ENCODE measurements around the gene TMEM175. TPM values are rescaled to one million over a fixed set of nuclear protein-coding genes. Genes with fewer than 3 reads are reported as not detected.
"Not testable (repeated sequence)": the region's sequence is repeated elsewhere in the genome, so short reads cannot be mapped to it uniquely, and the experiment has no call there.

The TMEM175 gene
- polyA plus RNA-seq, 1 of the 3 experiments (the other 2 are of a cell fraction), result 54.2 TPM

DNA sequence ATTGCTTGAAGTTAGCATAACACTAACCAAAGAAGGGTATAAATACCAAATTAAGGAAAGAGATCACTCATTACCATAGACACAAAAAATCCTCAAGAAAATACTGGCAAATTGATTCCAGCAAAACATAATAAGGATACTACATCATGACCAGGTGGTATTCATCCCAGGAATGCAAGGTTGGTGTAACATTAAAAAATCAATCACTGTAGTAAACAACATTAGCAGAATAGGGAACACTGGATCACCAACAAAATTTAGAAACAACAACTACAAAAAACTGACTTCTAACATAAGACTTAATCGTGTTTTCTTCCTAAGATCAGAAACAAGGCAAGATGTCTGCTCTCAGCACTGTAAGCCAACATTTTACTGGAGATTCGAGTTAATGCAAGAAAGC, 14.3 kb upstream of the TMEM175 start:
- peaks cover 83% of the 10 kb centered on the region for H3K79me2 ChIP-seq (ENCODE audit: insufficient read depth)
- WGBS (ENCODE audit: low lambda C conversion rate), result 93% methylated on average over 2 of the region's 2 CpGs
- peaks cover 0 to 3% of the 10 kb centered on the region in 2 experiments for H3K36me3 ChIP-seq (replicated peaks in 1 of 2; ENCODE audit: control insufficient read depth in 1 of 2, insufficient read depth in 2 of 2, low read length in 1 of 2)
- POLR2A ChIA-PET, result no interaction called here
- no peak overlapping the region for H2AFZ ChIP-seq (ENCODE audit: low read depth)
- no peak for TF ChIP-seq GABPA (IDR thresholded peaks at IDR 0.05; ENCODE audit: low read depth)
- TF ChIP-seq CHD2 (IDR thresholded peaks at IDR 0.05; ENCODE audit: low read length, partially characterized antibody), result no peak
- TF ChIP-seq TEAD4 (IDR thresholded peaks at IDR 0.05; ENCODE audit: borderline replicate concordance, insufficient read depth), result no peak
- no peak for TF ChIP-seq GATA2 (CRISPR knock-in tag; IDR thresholded peaks at IDR 0.05)
- no peaks in the 10 kb centered on the region for H3K9me2 ChIP-seq
- no peaks in the 10 kb centered on the region for H3K4me1 ChIP-seq (ENCODE audit: control insufficient read depth in 1 of 2, insufficient read depth in 2 of 2, low read depth in 1 of 2, low read length in 1 of 2)
- no peak overlapping the region for H3K9ac ChIP-seq
- H3K9me3 ChIP-seq, result no peaks in the 10 kb centered on the region
- CTCF ChIA-PET, result no interaction called here
- no peaks in the 10 kb centered on the region for H3K27me3 ChIP-seq (ENCODE audit: insufficient read depth)
- H3K4me2 ChIP-seq, result no peak overlapping the region
- no peak overlapping the region for H3K4me3 ChIP-seq (ENCODE audit: low read depth in 2 of 2, low read length in 1 of 2)
- H3F3A ChIP-seq (replicated peaks; ENCODE audit: insufficient read depth), result no peaks in the 10 kb centered on the region
- H3K27ac ChIP-seq (ENCODE audit: low read depth in 2 of 2, low read length in 1 of 2), result no peak overlapping the region
- DNase-seq, result peak; percentile 2
- peaks cover 50% of the 10 kb centered on the region for H4K20me1 ChIP-seq (ENCODE audit: insufficient read depth)

DNA sequence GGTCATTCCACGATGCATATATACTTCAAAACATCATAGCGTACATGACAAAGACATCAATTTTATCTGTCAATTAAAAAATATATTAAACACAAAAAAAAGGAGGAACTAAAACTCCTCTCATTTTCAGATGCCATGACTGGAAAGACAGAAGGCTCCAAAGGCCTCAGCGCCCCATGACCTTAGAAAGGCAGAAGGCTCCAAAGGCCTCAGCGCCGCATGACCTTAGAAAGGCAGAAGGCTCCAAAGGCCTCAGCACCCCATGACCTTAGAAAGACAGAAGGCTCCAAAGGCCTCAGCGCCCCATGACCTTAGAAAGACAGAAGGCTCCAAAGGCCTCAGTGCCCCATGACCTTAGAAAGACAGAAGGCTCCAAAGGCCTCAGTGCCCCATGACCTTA, 13.7 kb upstream of the TMEM175 start:
- peaks cover 46% of the 10 kb centered on the region for H4K20me1 ChIP-seq (ENCODE audit: insufficient read depth)
- POLR2A ChIA-PET; H3K9ac ChIP-seq; H3K4me3 ChIP-seq (ENCODE audit: low read depth in 2 of 2, low read length in 1 of 2); H3K4me1 ChIP-seq (ENCODE audit: control insufficient read depth in 1 of 2, insufficient read depth in 2 of 2, low read depth in 1 of 2, low read length in 1 of 2); DNase-seq; H3F3A ChIP-seq (replicated peaks; ENCODE audit: insufficient read depth); H3K9me3 ChIP-seq; H3K4me2 ChIP-seq; H2AFZ ChIP-seq (ENCODE audit: low read depth); CTCF ChIA-PET; H3K27me3 ChIP-seq (ENCODE audit: insufficient read depth); H3K9me2 ChIP-seq; H3K36me3 ChIP-seq (replicated peaks in 1 of 2; ENCODE audit: control insufficient read depth in 1 of 2, insufficient read depth in 2 of 2, low read length in 1 of 2); H3K27ac ChIP-seq (ENCODE audit: low read depth in 2 of 2, low read length in 1 of 2): not testable (repeated sequence)
- WGBS (ENCODE audit: low lambda C conversion rate), result 89% methylated on average over 6 of the region's 6 CpGs
- H3K79me2 ChIP-seq (ENCODE audit: insufficient read depth), result peaks cover 83% of the 10 kb centered on the region

DNA sequence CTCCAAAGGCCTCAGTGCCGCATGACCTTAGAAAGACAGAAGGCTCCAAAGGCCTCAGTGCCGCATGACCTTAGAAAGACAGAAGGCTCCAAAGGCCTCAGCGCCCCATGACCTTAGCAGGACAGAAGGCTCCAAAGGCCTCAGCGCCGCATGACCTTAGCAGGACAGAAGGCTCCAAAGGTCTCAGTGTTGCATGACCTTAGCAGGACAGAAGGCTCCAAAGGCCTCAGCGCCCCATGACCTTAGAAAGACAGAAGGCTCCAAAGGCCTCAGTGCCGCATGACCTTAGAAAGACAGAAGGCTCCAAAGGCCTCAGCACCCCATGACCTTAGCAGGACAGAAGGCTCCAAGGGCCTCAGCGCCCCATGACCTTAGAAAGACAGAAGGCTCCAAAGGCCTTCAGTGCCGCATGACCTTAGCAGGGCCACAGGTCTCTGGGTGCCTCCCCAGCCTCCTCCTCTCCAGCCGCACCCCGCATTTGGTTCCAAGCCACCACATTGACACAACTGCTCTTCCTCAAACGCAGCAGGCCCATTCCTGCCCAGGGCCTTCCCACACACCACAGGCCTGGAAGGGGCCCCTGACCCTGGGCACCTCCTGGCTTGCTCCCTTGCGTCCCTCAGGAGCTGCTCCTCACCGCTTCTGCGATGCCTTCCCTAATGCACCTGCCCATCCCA, 13.1 kb upstream of the TMEM175 start:
- CTCF ChIA-PET, result not testable (repeated sequence)

DNA sequence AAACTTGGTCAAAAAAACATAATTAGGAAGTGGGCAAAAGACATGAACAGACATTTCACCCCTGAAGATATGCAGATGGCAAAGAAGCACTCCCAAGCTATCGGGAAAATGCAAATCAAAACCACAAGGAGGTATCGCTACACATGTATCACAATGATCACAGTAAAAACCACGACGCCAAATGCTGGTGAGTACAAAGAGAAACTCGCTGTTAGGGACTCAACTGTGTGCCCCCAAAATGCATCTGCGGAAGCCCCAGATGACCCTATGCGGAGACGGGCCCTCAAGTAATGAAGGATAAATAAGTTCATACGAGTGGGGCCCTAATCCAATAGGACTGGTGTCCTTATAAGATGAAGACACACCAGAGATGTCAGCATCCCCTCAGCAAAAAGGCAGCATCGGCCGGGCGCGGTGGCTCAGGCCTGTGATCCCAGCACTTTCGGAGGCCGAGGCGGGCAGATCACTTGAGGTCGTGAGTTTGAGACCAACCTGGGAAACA, 10.4 kb upstream of the TMEM175 start:
- ChIA-PET POLR2A (no interaction called here), CTCF (no interaction called here)
- no peaks in the 10 kb centered on the region for H3K27me3 ChIP-seq (ENCODE audit: insufficient read depth)
- no peak overlapping the region for H3K9ac ChIP-seq
- H3K79me2 ChIP-seq (ENCODE audit: insufficient read depth), result peaks cover 93% of the 10 kb centered on the region
- H3K4me2 ChIP-seq, result no peak overlapping the region
- 98% methylated on average over 17 of the region's 17 CpGs for WGBS (ENCODE audit: low lambda C conversion rate)
- H3K9me2 ChIP-seq, result no peaks in the 10 kb centered on the region
- H4K20me1 ChIP-seq (ENCODE audit: insufficient read depth), result peaks cover 56% of the 10 kb centered on the region
- no peak overlapping the region for H2AFZ ChIP-seq (ENCODE audit: low read depth)
- H3F3A ChIP-seq (replicated peaks; ENCODE audit: insufficient read depth), result no peaks in the 10 kb centered on the region
- no peaks in the 10 kb centered on the region for H3K9me3 ChIP-seq
- peaks cover 0 to 2% of the 10 kb centered on the region in 2 experiments; a peak in 1 of 4 replicates for H3K4me1 ChIP-seq (ENCODE audit: control insufficient read depth in 1 of 2, insufficient read depth in 2 of 2, low read depth in 1 of 2, low read length in 1 of 2)
- peak; percentile 2 for DNase-seq
- no peaks in the 10 kb centered on the region for H3K36me3 ChIP-seq (replicated peaks in 1 of 2; ENCODE audit: control insufficient read depth in 1 of 2, insufficient read depth in 2 of 2, low read length in 1 of 2)
- no peak overlapping the region for H3K27ac ChIP-seq (ENCODE audit: low read depth in 2 of 2, low read length in 1 of 2)
- no peak overlapping the region for H3K4me3 ChIP-seq (ENCODE audit: low read depth in 2 of 2, low read length in 1 of 2)
- TF ChIP-seq RXRA (IDR thresholded peaks at IDR 0.05; ENCODE audit: borderline replicate concordance, low read depth), result no peak
- TF ChIP-seq, protein P1, sequence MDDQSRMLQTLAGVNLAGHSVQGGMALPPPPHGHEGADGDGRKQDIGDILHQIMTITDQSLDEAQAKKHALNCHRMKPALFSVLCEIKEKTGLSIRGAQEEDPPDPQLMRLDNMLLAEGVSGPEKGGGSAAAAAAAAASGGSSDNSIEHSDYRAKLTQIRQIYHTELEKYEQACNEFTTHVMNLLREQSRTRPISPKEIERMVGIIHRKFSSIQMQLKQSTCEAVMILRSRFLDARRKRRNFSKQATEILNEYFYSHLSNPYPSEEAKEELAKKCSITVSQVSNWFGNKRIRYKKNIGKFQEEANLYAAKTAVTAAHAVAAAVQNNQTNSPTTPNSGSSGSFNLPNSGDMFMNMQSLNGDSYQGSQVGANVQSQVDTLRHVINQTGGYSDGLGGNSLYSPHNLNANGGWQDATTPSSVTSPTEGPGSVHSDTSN (IDR thresholded peaks at IDR 0.05), result no peak
- TF ChIP-seq, protein P2, sequence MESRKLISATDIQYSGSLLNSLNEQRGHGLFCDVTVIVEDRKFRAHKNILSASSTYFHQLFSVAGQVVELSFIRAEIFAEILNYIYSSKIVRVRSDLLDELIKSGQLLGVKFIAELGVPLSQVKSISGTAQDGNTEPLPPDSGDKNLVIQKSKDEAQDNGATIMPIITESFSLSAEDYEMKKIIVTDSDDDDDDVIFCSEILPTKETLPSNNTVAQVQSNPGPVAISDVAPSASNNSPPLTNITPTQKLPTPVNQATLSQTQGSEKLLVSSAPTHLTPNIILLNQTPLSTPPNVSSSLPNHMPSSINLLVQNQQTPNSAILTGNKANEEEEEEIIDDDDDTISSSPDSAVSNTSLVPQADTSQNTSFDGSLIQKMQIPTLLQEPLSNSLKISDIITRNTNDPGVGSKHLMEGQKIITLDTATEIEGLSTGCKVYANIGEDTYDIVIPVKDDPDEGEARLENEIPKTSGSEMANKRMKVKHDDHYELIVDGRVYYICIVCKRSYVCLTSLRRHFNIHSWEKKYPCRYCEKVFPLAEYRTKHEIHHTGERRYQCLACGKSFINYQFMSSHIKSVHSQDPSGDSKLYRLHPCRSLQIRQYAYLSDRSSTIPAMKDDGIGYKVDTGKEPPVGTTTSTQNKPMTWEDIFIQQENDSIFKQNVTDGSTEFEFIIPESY (IDR thresholded peaks at IDR 0.05; ENCODE audit: borderline replicate concordance, low read depth), result no peak
- TF ChIP-seq RFX5 (IDR thresholded peaks at IDR 0.05; ENCODE audit: low read length), result no peak
- TF ChIP-seq, protein P3, sequence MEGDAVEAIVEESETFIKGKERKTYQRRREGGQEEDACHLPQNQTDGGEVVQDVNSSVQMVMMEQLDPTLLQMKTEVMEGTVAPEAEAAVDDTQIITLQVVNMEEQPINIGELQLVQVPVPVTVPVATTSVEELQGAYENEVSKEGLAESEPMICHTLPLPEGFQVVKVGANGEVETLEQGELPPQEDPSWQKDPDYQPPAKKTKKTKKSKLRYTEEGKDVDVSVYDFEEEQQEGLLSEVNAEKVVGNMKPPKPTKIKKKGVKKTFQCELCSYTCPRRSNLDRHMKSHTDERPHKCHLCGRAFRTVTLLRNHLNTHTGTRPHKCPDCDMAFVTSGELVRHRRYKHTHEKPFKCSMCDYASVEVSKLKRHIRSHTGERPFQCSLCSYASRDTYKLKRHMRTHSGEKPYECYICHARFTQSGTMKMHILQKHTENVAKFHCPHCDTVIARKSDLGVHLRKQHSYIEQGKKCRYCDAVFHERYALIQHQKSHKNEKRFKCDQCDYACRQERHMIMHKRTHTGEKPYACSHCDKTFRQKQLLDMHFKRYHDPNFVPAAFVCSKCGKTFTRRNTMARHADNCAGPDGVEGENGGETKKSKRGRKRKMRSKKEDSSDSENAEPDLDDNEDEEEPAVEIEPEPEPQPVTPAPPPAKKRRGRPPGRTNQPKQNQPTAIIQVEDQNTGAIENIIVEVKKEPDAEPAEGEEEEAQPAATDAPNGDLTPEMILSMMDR (IDR thresholded peaks at IDR 0.05), result no peak

More for the DNA sequence above, 13.1 kb upstream of the TMEM175 start:
- H3K4me2 ChIP-seq; H2AFZ ChIP-seq (ENCODE audit: low read depth); H3K9ac ChIP-seq; H3K9me2 ChIP-seq; H3K4me1 ChIP-seq (ENCODE audit: control insufficient read depth in 1 of 2, insufficient read depth in 2 of 2, low read depth in 1 of 2, low read length in 1 of 2); H3K27ac ChIP-seq (ENCODE audit: low read depth in 2 of 2, low read length in 1 of 2); H3F3A ChIP-seq (replicated peaks; ENCODE audit: insufficient read depth); H3K36me3 ChIP-seq (replicated peaks in 1 of 2; ENCODE audit: control insufficient read depth in 1 of 2, insufficient read depth in 2 of 2, low read length in 1 of 2); H3K4me3 ChIP-seq (ENCODE audit: low read depth in 2 of 2, low read length in 1 of 2); H3K9me3 ChIP-seq; H3K27me3 ChIP-seq (ENCODE audit: insufficient read depth); POLR2A ChIA-PET: not testable (repeated sequence)
- DNase-seq, result peak; percentile 11
- 96% methylated on average over 9 of the region's 15 CpGs for WGBS (ENCODE audit: low lambda C conversion rate)
- Histone ChIP-seq H4K20me1 (ENCODE audit: insufficient read depth) (peaks cover 51% of the 10 kb centered on the region), H3K79me2 (ENCODE audit: insufficient read depth) (peaks cover 88% of the 10 kb centered on the region)

Data from SK-N-SH (cell line).